Naive B cell (primary cell): ENCODE data around the gene PLXNC1. TPM values are rescaled to one million over a fixed set of nuclear protein-coding genes. Genes with fewer than 3 reads are reported as not detected.

ENCODE experiments used
- ATAC-seq, 2 donors: fragments of 150-1000 bp; cut with Tn5 transposase; 2 replicates each; pipeline ENCODE4 v1.10.0; 2021; ENCODE audit warnings: low read depth in 2 of 2, mild to moderate bottlenecking in 2 of 2, moderate library complexity in 2 of 2
- DNase-seq: peaks from one replicate; pipeline ENCODE4 v3.0.0; 2022
- H3K27ac Mint-ChIP-seq, 6 donors: one replicate each; pipeline ENCODE4 v1.8.0; 2020 to 2022; ENCODE audit warnings: mild to moderate bottlenecking in 6 of 6, mixed read lengths in 6 of 6, moderate library complexity in 5 of 6, inconsistent platforms in 2 of 6
- H3K27me3 Mint-ChIP-seq, 3 donors: one replicate each; pipeline ENCODE4 v1.8.0; 2021 to 2022; ENCODE audit warnings: mixed read lengths in 3 of 3, mild to moderate bottlenecking in 1 of 3
- H3K36me3 Mint-ChIP-seq, 2 donors: one replicate each; pipeline ENCODE4 v1.8.0; 2020 to 2022; ENCODE audit warnings: mixed read lengths in 2 of 2, inconsistent platforms in 1 of 2, mild to moderate bottlenecking in 1 of 2
- H3K4me1 Mint-ChIP-seq, 3 donors: one replicate each; pipeline ENCODE4 v1.8.0; 2020 to 2022; ENCODE audit warnings: mixed read lengths in 3 of 3, inconsistent platforms in 1 of 3, mild to moderate bottlenecking in 1 of 3, moderate library complexity in 1 of 3
- H3K4me3 Mint-ChIP-seq, 8 donors: one replicate each; pipeline ENCODE4 v1.8.0; 2020 to 2022; ENCODE audit warnings: mild to moderate bottlenecking in 8 of 8, mixed read lengths in 8 of 8, moderate library complexity in 8 of 8, inconsistent platforms in 2 of 8
- H3K9me3 Mint-ChIP-seq, 7 donors: one replicate each; pipeline ENCODE4 v1.8.0; 2020 to 2022; ENCODE audit warnings: mixed read lengths in 7 of 7, mild to moderate bottlenecking in 5 of 7, inconsistent platforms in 2 of 7, moderate library complexity in 1 of 7
- polyA plus RNA-seq, 6 donors: library from polyadenylated mRNA; unstranded; fragments of 300-500 nt; fragmentation: Illumina TruSeq; gene quantifications; one replicate each; pipeline ENCODE4 v1.2.3, GENCODE V29; 2021; ENCODE audit warnings: low read depth in 6 of 6

The PLXNC1 gene
- polyA plus RNA-seq, 6 donors from 2014 or later: 2.1 to 6.9 (median 4.4) TPM

DNA sequence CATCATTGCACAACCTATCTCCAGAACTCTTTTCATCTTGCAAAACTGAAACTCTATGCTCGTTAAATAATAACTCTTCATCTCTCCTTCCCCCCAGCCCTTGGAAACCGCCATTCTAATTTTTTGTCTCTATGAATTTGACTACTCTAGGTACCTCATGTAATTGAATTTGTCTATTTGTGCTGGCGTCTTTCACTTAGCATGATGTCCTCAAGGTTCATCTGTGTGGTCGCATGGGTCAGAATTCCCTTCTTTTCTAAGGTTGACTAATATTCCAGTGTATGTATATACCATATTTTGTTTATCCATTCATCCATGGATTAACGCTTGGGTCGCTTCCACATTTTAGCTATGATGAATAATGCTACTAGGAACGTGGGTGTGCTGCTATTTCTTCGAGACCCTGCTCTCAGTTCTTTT is 80.1 kb downstream of the PLXNC1 start:
- H3K4me3 Mint-ChIP-seq: peak overlapping the region in 1 of 8 donors; percentile 16
- peaks cover 0 to 2% (median 0%) of the 10 kb centered on the region in 7 donors for H3K9me3 Mint-ChIP-seq
- no peak for ATAC-seq
- no peak for DNase-seq
- peaks cover 14 to 34% (median 21%) of the 10 kb centered on the region in 3 donors for H3K4me1 Mint-ChIP-seq
- peaks cover 18 to 19% of the 10 kb centered on the region in 2 donors for H3K36me3 Mint-ChIP-seq
- no peak overlapping the region for H3K27ac Mint-ChIP-seq
- no peaks in the 10 kb centered on the region for H3K27me3 Mint-ChIP-seq

DNA sequence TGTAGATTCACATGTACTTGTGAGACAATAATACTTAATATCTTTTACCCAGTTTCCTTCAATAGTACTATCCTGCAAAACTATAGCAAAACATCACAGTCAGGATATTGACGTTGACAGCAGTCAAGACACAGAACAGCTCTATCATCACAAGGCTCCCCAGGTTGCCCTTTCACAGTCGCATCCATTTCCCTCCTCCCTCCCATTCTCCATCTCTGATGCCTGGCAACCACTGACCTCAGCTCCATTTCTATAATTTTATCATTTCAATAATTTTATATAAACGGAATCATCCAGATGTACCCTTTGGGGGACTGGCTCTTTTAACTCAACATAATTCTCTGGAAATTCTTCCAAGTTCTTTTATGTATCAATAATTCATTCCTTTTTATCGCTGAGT is 81.5 kb downstream of the PLXNC1 start:
- no peak overlapping the region for H3K4me3 Mint-ChIP-seq
- no peak overlapping the region for H3K27ac Mint-ChIP-seq
- DNase-seq (no peak), ATAC-seq (no peak)
- peaks cover 0 to 2% (median 0%) of the 10 kb centered on the region in 7 donors for H3K9me3 Mint-ChIP-seq
- H3K27me3 Mint-ChIP-seq: no peaks in the 10 kb centered on the region
- peaks cover 18 to 19% of the 10 kb centered on the region in 2 donors for H3K36me3 Mint-ChIP-seq
- H3K4me1 Mint-ChIP-seq: peaks cover 19 to 34% (median 27%) of the 10 kb centered on the region in 3 donors

DNA sequence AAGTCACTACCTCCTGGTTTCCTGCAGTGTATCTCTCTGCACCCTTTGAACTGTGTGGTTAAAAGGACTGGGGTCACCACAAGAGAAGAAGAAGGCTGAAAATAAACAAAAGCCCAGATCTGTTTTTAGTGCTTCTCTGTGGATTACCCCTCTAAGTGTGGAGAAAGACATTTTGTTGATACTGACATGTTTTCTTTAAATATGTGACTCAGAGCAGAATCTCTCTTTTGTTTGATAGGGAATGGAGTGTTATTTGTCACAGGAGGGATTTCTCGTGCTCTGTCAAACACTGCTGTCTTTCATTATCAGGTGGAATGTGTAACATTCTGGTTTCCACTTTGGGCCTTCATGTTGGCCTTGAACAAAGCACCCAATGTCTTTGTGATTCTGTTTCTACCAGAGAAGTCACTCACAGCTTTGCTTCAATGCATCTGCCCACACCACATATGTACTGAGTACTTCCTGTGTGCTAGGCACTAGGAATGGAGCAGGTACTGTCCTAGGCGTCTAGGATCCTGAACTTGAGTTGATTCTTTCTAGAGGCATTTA is 82.1 kb downstream of the PLXNC1 start:
- Mint-ChIP-seq H3K27ac (peak overlapping the region in 1 of 6 donors; percentile 56), H3K4me3 (peak overlapping the region in 2 of 8 donors; percentile 21 to 59), H3K9me3 (peaks cover 0 to 2% (median 0%) of the 10 kb centered on the region in 7 donors)

DNA sequence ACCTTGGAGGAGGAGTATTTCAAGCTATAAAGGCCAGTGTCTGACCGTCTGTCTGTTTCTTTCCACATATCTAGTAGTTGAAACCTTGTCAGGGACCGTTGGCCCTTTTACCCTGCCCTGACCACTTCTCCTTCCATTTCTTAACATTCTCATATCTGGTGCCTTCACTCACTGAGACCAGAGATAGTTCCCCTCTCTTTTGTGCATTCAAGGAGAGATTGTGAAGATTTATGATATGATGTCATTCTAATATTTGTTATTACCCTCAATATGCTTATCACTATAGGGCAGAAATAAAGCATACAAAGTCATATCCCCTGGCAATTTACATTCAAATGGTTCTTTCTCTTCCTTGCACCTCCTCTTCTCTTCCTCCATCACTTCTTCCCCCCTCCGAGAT is 83.3 kb downstream of the PLXNC1 start:
- Mint-ChIP-seq H3K27ac (peak overlapping the region in 1 of 6 donors; percentile 94), H3K36me3 (peaks cover 14 to 19% of the 10 kb centered on the region in 2 donors), H3K4me1 (peaks cover 23 to 34% (median 23%) of the 10 kb centered on the region in 3 donors), H3K4me3 (no peak overlapping the region), H3K27me3 (no peaks in the 10 kb centered on the region), H3K9me3 (peaks cover 0 to 2% (median 0%) of the 10 kb centered on the region in 7 donors)
- ATAC-seq: no peak
- no peak for DNase-seq

More for the DNA sequence above, 82.1 kb downstream of the PLXNC1 start:
- ATAC-seq (peak; percentile 42 to 57), DNase-seq (no peak)
- Mint-ChIP-seq H3K4me1 (peaks cover 19 to 34% (median 27%) of the 10 kb centered on the region in 3 donors), H3K36me3 (peaks cover 18 to 19% of the 10 kb centered on the region in 2 donors), H3K27me3 (no peaks in the 10 kb centered on the region)

DNA sequence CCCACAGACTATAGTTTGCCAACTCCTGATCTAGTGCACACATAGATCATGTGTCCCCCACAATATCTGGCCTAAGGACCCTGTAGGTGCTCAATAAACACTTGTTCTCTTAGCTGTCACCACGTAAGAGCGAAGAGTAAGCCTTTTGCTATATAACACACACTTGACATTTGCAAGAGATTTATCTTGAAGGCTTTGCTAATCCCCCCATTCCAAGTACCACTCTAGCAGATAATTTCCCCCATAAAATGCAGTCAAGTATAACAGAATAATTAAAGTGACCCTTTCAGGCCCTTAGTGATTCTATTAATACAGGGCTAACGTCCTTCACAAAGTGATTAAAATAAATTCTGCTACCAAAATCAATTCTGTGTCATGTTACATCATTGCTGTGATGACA is 87.5 kb downstream of the PLXNC1 start:
- DNase-seq (no peak), ATAC-seq (no peak)
- Mint-ChIP-seq H3K4me3 (no peak overlapping the region), H3K27ac (no peak overlapping the region), H3K27me3 (no peaks in the 10 kb centered on the region), H3K4me1 (peaks cover 32 to 38% (median 35%) of the 10 kb centered on the region in 3 donors), H3K36me3 (peaks cover 0 to 5% of the 10 kb centered on the region in 2 donors), H3K9me3 (no peaks in the 10 kb centered on the region)

DNA sequence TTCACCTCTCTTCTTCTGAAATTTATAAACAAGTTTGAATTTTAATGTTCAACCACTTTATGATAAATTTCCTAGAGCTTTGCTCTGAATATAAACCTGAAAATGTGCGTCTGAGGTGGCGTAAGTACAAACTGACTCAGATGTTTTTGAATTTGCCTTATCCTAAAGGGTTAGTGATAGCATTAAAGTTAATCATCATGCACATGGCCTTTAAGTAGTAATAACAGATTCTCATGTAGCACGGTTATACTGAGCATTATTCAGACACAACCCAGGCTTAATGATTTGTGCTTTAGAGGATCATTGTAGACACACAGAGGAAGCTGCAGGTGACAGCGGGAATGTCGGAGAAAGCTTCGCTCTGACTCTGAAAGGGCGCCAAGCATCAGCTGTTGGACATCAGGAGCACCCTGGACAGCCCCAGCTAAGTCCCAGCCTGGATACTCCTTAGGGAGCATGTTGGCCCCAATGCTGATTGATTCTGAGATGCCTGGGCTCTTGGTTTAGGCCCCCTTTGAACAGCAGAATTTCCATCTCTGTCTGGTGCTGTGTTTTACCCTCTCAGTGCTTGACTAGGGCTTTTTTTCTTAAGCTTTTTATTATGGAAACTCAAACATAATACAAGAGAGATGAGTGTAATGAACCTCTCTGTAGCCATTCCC is 91.1 kb downstream of the PLXNC1 start:
- DNase-seq (no peak), ATAC-seq (no peak)
- no peaks in the 10 kb centered on the region for H3K27me3 Mint-ChIP-seq
- peaks cover 32 to 52% (median 38%) of the 10 kb centered on the region in 3 donors for H3K4me1 Mint-ChIP-seq
- H3K9me3 Mint-ChIP-seq: no peaks in the 10 kb centered on the region
- H3K4me3 Mint-ChIP-seq: peak overlapping the region in 6 of 8 donors; percentile 7 to 84 (median 62)
- peak overlapping the region in 5 of 6 donors; percentile 36 to 89 (median 75) for H3K27ac Mint-ChIP-seq
- H3K36me3 Mint-ChIP-seq: peaks cover 0 to 5% of the 10 kb centered on the region in 2 donors

DNA sequence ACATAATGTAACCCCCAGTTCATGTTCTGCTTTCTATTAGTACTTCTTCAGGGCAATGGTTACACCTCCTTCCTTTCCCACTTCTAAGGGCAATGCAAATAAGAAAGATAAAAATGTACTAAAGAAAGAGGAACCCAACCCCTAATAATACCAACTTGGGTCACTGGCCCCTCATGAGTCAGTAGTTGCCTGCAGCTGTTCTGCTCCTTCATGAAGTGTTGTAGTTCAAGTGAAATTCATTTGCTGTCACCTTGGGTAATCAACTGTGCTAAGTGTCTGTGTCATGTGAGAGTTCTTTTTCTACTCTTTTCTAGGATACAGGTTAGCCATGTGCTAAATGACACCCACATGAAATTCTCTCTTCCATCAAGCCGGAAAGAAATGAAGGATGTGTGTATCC is 91.8 kb downstream of the PLXNC1 start:
- Mint-ChIP-seq H3K4me3 (peak overlapping the region in 7 of 8 donors; percentile 2 to 84 (median 63)), H3K4me1 (peaks cover 39 to 59% (median 45%) of the 10 kb centered on the region in 3 donors), H3K36me3 (peaks cover 0 to 5% of the 10 kb centered on the region in 2 donors), H3K27me3 (no peaks in the 10 kb centered on the region), H3K9me3 (no peaks in the 10 kb centered on the region), H3K27ac (peak overlapping the region; percentile 64 to 93 (median 86))
- peak; percentile 79 for DNase-seq
- peak; percentile 96 to 97 for ATAC-seq

DNA sequence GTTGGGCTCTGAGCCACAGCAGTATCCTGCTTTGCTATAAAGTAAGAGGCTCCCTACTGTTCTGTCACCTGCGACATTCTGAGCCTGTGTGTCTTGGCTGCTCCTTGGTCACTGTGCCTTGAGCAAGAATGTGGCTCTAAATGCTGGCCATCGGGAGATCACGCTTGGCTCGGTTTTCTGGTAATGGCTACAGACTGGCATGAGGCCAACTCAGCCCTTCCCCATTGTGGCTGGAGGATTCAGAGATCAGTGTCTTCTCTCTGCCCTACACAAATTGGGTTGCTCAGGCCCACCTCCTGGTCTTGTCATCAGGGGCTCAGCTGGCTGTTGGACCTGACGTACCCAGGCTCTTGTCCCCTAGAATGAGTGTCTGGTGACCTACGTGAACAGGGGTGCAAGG is 94.5 kb downstream of the PLXNC1 start:
- peak overlapping the region in 2 of 8 donors; percentile 4 to 9 for H3K4me3 Mint-ChIP-seq
- peaks cover 0 to 8% of the 10 kb centered on the region in 2 donors for H3K36me3 Mint-ChIP-seq
- no peaks in the 10 kb centered on the region for H3K27me3 Mint-ChIP-seq
- ATAC-seq (no peak), DNase-seq (no peak)
- no peaks in the 10 kb centered on the region for H3K9me3 Mint-ChIP-seq
- no peak overlapping the region for H3K27ac Mint-ChIP-seq
- H3K4me1 Mint-ChIP-seq: peaks cover 57 to 74% (median 61%) of the 10 kb centered on the region in 3 donors

DNA sequence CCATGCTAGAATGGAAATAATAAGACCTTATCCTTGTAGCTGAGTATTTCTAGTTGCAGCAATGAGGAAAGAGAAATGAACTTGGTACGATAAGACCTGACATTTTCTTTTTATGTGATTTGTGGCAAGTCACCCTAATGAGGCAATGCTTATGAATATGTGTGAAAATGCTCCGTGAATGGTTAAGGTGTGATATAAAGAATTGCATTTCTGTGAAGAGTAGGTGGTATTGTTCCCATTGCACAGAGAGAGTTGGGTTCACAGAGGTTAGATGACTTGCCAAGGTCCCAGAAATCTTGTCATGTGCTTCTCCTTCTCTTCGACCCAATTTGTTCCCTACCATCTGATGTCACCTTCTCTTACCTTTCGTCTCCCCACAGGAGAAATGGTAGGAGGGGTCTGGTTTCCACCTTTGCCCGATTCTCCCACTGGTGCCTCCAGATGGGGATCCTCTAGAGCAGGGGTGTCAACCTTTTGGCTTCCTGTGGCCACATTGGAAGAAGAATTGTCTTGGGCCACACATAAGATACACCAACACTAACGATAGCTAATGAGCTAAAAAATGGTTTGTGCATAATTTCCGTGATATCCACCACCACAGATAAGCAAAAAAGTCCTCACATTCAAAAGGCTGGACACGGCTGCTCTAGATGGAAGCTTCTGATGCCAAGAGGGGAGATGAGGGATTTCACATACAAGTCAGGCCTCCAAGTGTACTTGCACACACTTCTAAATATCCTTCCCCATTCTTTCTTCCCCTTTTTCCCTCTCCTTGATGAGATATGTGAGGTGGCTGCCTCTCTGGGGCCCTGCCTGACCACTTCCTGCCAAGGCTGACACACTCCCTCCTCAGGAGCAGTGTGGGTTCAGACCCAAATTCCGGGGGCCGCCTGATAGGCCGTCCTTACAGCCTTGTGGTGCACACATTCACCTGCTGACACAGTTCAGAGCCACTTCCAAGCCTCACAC is 96.1 kb downstream of the PLXNC1 start:
- Mint-ChIP-seq H3K4me3 (peak overlapping the region in 7 of 8 donors; percentile 28 to 84 (median 61)), H3K9me3 (no peaks in the 10 kb centered on the region), H3K27ac (peak overlapping the region in 5 of 6 donors; percentile 12 to 79 (median 57)), H3K27me3 (no peaks in the 10 kb centered on the region), H3K4me1 (peaks cover 55 to 69% (median 56%) of the 10 kb centered on the region in 3 donors), H3K36me3 (peaks cover 0 to 11% of the 10 kb centered on the region in 2 donors)
- DNase-seq (peak; percentile 52), ATAC-seq (peak; percentile 26 to 34)

DNA sequence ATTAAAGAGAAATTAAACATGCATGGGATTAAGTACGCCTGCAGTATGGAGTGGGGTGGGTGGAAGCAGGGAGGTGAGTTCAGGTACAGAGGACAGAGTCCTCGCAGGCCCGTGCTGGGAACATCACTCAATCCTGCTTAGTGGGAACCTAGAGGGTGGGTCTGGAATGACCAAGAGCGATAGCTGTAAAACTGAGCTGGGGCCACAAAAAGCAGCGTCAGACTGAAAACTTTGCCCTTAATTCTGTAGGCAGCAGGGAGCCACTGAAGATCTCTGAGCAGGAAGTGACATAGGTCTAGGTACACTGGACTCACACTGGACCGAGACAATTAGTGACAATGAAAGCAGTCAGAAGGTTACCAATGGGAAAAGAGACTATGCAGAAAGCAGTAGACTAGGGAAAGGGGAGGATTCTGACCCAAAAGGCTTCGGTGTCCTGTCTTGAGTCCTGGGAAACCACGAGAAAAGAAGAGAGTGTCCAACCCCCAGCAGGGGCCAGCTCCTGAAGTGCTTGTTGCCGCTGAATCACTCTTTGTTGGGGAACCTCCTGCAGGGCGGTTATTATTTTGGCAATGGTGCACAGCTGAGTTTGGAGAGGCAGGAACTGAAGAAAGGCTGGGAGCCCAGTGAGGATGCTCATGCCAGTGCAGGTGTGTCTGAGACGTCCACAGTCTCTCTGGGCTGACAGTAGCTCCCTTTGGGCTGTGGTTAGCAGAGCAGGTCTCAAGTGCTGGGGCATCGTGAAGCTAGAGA is 97.4 kb downstream of the PLXNC1 start:
- DNase-seq: no peak

DNA sequence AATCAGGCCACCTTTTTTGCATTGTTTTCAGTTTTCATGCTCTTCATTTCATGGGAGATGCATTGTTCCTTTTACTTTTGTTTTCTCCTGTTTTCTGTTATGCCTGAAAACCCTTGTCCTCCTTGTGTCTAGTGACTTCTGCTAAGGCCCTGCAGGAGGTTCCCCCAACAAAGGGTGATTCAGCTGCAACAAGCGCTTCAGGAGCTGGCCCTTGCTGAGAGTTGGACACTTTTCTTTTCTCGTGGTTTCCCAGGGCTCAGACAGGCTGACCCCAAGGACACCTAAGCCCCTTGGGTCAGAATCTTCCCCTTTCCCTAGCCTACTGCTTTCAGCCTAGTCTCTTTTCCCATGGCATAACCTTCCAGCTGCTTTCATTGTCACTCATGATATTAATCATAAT is 98.9 kb downstream of the PLXNC1 start:
- Mint-ChIP-seq H3K4me3 (no peak overlapping the region), H3K4me1 (peaks cover 31 to 43% (median 41%) of the 10 kb centered on the region in 3 donors), H3K9me3 (no peaks in the 10 kb centered on the region), H3K27me3 (no peaks in the 10 kb centered on the region), H3K27ac (peak overlapping the region in 3 of 6 donors; percentile 0 to 82 (median 38)), H3K36me3 (peaks cover 0 to 20% of the 10 kb centered on the region in 2 donors)
- DNase-seq (no peak), ATAC-seq (no peak)

More for the DNA sequence above, 97.4 kb downstream of the PLXNC1 start:
- peaks cover 41 to 56% (median 50%) of the 10 kb centered on the region in 3 donors for H3K4me1 Mint-ChIP-seq
- peaks cover 0 to 20% of the 10 kb centered on the region in 2 donors for H3K36me3 Mint-ChIP-seq
- H3K27me3 Mint-ChIP-seq: no peaks in the 10 kb centered on the region
- ATAC-seq: no peak
- H3K9me3 Mint-ChIP-seq: no peaks in the 10 kb centered on the region
- no peak overlapping the region for H3K4me3 Mint-ChIP-seq
- H3K27ac Mint-ChIP-seq: peak overlapping the region in 3 of 6 donors; percentile 8 to 95 (median 37)

DNA sequence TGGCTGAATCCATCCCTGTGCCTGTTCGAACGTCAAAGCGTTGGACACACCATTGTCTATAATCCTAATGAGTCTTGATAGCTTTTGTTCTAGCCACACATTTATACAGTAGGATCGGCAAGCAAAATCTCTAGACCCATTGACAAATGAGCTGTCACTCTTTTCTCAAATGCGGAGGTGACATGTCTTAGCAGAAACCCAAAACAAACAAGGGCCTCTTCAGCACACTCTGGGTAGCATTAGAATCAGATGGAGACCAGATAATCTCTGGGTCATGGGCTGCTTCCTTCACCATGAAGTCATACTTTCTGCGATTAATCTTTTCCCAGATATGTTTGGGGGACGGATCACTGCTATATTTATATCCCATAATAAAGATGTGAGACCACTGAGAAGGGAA is 100.2 kb downstream of the PLXNC1 start:
- H3K36me3 Mint-ChIP-seq: peaks cover 0 to 26% of the 10 kb centered on the region in 2 donors

More for the DNA sequence above, 100.2 kb downstream of the PLXNC1 start:
- Mint-ChIP-seq H3K4me3 (no peak overlapping the region), H3K27ac (no peak overlapping the region), H3K4me1 (peaks cover 31 to 37% (median 36%) of the 10 kb centered on the region in 3 donors), H3K9me3 (no peaks in the 10 kb centered on the region), H3K27me3 (no peaks in the 10 kb centered on the region)
- ATAC-seq: no peak
- DNase-seq: no peak
